Endothelial cell of umbilical vein (primary cell): ENCODE measurements around the gene TRIM56.

Experiments used
- CTCF ChIP-seq, 2 donors: IDR thresholded peaks; 1 replicate in 1 of 2; 2 replicates in 1 of 2; pipeline ENCODE4 v1.5.1; 2011; ENCODE audit warnings: low read length in 2 of 2, mild to moderate bottlenecking in 2 of 2, moderate library complexity in 2 of 2, control low read depth in 1 of 2, inconsistent platforms in 1 of 2, low read depth in 1 of 2; ENCODE audit not compliant: insufficient read depth in 1 of 2; ENCODE audit errors: extremely low read depth in 1 of 2
- EZH2 ChIP-seq: IDR thresholded peaks from 2 replicates; pipeline ENCODE4 v1.6.1; 2012; ENCODE audit warnings: borderline replicate concordance, low read depth, mild to moderate bottlenecking, moderate library complexity, low read length, inconsistent platforms; ENCODE audit not compliant: severe bottlenecking
- MAX ChIP-seq: IDR thresholded peaks from 2 replicates; pipeline ENCODE4 v1.6.1; 2011; ENCODE audit not compliant: insufficient read depth, insufficient read length
- MYC ChIP-seq: IDR thresholded peaks from one replicate; pipeline ENCODE4 v1.6.1; 2011; ENCODE audit warnings: mild to moderate bottlenecking, low read depth, low read length
- POLR2A ChIP-seq: IDR thresholded peaks from 2 replicates; pipeline ENCODE4 v1.6.1; 2012; ENCODE audit warnings: low read depth, mild to moderate bottlenecking, control low read depth, low read length
- POLR2AphosphoS5 ChIP-seq: IDR thresholded peaks from 2 replicates; pipeline ENCODE4 v1.6.1; 2012; ENCODE audit warnings: low read depth, mild to moderate bottlenecking, control low read depth, low read length, moderate library complexity; ENCODE audit not compliant: insufficient read depth

- TF ChIP-seq POLR2AphosphoS5: no peak
- TF ChIP-seq CTCF (IDR thresholded peaks at IDR 0.05; ENCODE audit: extremely low read depth in 1 of 2, insufficient read depth in 1 of 2, low read depth in 1 of 2, low read length in 2 of 2): no peak
- no peak for TF ChIP-seq POLR2A
- no peak for TF ChIP-seq MYC
- no peak for TF ChIP-seq EZH2
- TF ChIP-seq MAX: no peak
Measured at GRCh38 chr7:101093906-101094305, 8.6 kb downstream of the TRIM56 start.
